ENCODE results near the gene TBC1D9B. TPM values are rescaled to one million over a fixed set of nuclear protein-coding genes. Genes with fewer than 3 reads are reported as not detected.

Gene TBC1D9B
- total RNA-seq: 142 TPM

DNA sequence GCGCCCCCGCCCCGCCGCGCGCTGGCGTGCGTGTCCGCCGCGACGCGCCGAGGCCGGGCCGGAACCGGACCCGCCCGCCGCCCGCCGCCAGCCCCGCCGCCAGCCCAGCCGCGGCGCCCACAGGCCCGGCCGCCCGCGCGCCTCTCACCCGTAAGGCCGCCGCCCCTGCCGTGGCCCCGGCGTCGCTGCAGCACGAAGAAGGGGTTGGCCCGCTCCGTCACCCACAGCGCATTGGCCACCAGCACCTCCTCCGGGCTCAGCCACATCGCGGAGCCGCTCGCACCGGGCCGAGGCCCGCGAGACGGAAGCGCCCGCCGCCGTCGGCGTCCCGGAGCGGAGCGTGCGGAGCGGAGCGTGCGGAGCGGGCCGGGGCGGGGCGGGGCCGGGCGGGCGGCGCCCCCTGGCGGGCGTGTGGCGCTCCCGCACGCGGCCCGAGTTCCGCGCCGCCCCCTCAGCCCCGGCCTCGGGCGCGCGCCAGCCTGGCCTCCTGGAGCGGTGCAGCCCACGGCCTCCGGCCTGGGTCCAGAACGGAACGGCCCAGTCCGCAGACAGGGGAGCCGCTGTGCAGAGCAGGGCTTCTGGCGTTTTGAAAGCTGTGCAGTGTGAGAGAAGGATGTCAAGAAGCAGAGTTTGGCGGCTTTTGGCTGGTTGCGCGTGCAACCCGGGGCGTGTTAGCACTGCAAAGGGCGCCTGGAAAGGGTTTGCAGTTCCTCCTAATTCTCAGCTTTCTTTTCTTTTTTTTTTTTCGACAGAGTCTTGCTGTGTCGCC is at the start of gene TBC1D9B:
TSS of gene TBC1D9B (minus strand) at position 342 of the 769 bp plus-strand sequence. CDS start at position 266, 76 bp downstream.
- DNase-seq (ENCODE audit: low spot score): peak; percentile 59

DNA sequence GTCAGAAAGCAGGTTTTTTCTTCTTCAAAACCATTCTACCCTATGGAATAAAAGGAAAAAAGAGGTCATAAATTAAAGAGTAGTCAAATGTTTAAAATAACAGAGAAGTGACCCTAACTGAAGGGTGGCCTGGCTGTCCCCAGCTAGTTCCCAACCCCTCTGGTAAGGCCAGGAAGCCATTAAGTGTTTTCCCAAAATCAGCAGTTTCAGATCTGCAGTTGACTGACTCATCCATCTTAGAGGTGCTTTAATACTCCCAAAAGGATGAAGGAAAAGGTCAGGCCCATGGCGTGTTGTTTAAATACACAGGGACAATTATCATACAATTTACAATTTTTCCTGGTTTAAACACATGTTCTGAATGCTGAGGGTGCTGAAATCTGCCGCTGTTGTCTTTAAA is 47.9 kb upstream of the TBC1D9B start:
- no peak for DNase-seq (ENCODE audit: low spot score)

DNA sequence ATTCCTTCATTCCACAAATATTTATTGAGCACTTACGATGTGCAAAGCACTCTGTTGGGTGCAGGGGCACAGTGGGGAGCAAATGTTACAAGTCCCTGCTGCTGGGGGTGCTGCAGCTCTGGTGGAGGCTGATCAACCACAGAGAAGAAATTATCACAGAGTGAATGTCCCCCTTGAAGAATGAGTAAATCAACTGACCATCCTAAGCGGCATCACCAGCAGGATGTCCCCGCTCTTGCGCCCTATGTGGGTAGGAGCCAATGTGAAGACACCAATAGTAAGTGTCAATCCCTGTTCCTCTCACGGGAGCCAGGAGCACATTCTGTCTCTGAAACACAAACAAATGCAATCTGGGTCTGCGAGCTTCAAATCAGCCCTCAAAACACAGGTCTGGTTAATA is 47.4 kb upstream of the TBC1D9B start:
- DNase-seq (ENCODE audit: low spot score): no peak

DNA sequence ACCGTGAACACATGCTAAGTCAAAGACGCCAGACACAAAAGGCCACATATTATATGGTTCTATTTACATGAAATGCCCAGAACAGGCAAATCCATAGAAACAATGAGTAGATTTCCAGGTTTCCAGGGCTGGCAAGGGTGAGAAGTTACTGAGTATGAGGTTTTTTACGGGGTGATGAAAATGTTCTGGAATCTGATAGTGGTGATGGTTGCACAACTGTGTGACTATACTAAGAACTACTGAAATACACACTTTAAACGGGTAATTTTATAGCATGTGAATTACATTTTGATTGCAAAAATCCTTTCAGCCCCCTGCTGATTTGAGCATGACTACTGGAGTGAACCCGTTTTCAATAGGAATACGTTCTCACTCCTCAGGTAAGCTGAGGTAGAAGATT is 46.7 kb upstream of the TBC1D9B start:
- DNase-seq (ENCODE audit: low spot score): no peak

DNA sequence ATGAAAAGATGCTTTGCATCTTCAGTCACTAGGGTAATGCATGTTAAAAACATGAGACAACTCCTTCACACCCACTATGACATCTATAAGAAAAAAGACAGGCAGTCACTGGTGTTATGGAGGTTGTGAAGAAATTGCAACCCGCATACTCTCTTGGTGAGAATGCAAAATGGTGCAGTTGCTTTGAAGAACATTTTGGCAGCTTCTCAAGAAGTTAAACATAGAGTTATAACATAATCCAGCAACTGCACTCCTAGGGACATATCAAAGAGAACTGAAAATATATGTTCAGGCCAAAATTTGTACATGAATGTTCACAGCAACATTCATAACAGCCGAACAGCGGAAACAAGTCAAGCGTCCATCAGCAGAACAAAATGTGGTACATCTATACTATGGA is 46.3 kb upstream of the TBC1D9B start:
- no peak for DNase-seq (ENCODE audit: low spot score)

DNA sequence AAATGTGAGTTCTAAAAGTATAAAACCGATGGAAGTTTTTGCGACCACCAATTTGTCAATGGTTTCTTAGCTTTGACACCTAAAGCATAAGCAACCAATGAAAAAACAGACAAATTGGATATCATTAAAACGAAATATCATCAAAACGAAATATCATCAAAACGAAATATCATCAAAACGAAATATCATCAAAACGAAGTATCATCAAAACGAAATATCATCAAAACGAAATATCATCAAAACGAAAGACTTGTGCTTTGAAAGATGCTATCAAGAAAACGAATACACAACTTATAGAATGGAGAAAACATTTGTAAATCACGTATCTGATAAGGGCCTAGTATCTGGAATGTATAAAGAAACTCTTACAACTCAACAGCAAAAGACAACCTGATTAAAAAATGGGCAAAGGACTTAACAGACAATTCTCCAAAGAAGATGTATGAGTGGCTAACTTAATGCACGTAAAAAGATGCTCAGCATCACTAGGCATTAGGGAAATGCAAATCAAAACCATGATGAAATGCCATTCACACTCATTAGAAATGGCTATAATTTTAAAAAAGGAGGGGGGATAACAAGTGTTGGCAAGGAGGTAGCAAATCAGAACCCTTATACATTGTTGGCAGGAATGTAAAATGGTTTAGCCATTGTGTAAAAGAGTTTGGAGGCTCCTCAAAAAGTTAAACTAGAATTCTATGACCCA is 29.4 kb upstream of the TBC1D9B start:
- no peak for DNase-seq (ENCODE audit: low spot score)

DNA sequence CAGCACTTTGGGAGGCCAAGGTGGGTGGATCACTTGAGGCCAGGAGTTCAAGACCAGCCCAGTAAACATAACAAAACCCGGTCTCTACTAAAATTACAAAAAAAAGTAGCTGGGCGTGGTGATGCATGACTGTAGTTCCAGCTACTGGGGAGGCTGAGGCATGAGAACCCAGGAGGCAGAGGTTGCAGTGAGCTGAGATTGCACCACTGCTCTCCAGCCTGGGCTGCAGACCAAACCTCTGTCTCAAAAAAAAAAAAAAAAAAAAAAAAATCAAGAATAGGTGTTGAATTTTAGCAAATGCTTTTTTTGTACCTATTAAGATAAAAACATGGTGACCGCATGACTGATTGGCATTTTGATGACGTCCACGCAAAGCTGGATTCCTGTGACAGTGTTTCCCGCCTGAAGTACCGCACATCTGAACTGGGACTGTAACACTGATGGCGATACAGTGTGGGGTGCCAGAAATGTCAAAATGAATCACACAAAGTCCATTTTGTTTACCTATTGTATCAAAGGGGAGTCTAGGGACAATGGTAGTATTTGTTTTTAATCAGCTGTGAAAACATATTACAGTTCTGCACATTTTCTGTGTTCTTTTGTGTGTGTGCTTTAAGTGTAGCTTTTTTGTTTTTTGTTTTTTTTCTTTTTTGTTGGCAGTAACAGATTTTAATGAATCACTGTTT is 23.2 kb upstream of the TBC1D9B start:
- no peak for DNase-seq (ENCODE audit: low spot score)

DNA sequence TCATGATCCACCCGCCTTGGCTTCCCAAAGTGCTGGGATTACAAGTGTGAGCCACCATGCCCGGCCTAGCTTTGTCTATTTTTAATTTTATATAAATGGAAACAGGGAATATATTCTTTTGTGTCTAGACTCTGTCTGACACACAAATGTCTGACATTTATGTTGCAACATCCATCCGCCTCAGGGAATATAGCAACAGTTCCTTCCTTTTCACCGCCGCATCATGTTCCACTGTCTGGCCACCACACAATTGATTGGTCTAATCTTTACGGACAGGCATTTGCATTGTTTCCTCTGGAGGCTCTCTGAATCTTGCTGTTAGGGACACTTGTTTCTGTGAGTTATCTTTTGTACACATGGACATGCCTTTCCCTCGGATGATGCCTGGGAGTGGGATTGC is 20.1 kb upstream of the TBC1D9B start:
- DNase-seq (ENCODE audit: low spot score): no peak

DNA sequence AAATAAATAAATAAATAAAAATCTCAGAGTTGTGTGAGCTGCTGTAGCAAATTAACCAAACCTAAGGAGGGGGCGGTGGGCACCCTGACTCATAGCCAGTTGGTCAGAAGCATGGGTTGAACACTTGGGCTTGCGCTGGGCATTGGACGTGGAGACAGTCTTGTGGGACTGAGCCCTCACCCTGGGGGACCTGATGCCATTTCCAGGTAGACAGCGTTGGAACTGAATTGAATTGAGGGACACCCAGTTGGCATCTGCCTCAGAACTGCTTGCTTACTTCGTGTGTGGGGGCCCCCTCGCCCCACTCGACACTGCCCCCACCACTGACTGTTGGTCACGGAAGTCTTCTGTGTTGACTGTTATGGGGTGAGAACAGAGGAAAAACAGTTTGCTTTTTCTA is 19.0 kb upstream of the TBC1D9B start:
- no peak for DNase-seq (ENCODE audit: low spot score)

DNA sequence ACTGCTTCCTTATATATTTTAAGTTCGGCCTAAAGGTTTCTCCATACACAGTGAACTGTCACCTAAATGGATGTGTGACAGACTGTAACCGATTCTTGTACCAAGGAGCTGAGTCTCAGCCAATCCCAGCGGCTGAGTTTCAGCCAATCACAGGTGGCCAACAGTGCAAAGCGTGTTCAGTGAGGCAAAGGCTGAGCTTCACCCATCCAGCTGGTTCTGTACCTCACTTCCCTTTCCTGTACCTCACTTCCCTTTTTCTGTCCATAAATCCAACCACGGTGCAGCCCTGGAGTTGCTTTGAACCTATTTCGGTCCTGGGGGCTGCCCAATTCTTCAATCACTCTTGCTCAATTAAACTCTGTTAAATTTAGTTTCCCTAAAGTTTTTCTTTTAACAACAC is 15.7 kb upstream of the TBC1D9B start:
- no peak for DNase-seq (ENCODE audit: low spot score)

DNA sequence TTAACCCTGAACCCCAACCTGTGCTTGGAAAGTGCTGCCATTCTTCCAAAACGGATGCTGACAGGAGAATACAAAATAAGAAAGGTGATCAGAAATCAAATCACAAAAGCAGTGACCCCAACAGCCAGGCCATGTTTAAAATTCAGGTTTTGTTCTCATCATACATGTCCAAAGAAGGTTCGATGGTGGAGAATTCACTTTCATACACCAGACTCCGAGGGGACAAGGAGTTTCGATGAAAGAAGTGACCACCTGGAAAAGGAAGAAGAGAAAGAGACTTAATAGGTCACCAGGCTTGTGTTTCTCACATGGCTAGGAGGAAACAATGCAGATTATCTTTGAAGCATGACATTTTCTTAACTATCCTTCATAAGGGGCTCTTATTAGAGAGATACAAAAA is 12.5 kb upstream of the TBC1D9B start:
- no peak for DNase-seq (ENCODE audit: low spot score)

DNA sequence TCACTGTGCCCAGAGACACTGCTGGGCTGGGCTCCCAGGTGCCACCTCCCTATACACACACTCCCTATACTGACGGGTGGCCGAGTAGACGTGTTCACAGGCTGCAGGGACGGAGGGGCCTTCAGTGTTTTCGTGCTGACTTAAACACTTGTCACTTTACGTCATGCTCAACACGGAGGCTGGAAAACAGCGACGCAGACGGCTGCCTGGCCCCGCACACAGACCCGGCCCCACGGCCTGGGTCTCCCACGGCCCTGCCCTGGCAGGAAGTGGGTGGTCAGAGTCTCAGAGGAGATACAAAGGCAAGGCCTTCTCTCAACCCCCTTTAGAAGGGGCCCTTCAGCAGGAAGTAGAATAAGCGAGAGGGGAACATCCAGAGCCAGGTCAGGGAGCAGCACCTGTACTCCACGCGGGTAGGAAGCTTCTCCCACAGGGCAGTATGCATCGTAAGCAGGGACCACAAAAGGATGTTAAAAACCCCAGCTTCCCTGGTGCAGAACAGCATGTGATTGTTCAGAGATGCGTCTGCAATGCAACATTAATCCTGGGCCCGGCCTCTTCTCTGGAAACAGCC is 11.9 kb upstream of the TBC1D9B start:
- no peak for DNase-seq (ENCODE audit: low spot score)

DNA sequence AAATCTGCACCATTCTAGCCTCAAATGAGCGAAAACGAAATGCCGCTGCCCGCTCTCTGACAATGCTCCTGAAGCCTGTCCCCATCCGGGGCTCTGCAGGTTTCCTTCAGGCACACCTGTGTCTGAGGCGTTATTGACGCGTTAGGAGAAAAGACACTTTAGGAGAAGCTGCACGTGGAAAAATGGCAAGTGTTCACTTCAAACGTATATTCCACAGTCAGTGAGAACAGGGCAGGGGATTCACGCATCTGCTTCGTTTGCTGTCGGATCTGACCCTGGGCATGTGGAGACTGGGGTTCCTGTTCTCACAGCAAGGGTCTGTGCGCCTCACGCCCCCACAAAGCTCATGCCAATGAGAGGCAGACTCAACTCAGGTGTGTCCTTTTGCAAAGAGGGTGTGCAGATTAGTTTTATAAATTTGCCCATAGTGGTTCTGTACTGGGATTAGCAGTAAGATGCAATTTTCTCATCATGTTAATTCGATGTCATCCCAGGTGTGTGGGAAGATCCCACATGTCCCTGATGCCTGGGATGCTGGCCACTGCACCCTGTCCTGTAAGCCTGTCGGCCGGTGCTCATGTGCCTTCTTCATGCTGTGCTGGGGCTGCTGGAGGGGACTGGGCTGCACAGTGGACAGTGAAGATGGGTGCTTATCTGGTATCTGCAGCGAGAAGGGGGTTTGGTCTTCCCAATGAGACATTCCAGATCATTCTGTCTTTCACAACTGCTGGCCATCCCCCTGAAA is 11.2 kb upstream of the TBC1D9B start:
- no peak for DNase-seq (ENCODE audit: low spot score)

DNA sequence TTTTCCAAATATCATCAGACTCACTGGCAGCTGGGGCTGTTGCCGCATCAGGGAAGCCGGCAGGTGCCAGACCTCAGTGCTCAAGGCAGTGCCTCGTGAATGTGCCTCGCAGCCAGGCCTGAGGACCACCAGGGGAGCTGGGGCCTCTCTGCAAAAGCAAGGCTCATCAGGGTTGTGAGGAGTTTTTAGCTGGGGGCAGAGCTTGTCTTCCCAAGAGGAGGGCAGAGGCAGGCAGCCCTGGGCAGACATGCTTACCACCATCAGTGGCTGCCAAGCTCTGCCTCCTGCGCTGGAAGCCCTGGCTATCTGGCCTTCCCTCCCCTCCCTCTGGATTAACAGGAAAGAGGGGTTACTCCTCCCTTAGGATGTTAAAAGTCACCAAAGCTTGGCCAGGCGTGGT is 8.8 kb upstream of the TBC1D9B start:
- no peak for DNase-seq (ENCODE audit: low spot score)

DNA sequence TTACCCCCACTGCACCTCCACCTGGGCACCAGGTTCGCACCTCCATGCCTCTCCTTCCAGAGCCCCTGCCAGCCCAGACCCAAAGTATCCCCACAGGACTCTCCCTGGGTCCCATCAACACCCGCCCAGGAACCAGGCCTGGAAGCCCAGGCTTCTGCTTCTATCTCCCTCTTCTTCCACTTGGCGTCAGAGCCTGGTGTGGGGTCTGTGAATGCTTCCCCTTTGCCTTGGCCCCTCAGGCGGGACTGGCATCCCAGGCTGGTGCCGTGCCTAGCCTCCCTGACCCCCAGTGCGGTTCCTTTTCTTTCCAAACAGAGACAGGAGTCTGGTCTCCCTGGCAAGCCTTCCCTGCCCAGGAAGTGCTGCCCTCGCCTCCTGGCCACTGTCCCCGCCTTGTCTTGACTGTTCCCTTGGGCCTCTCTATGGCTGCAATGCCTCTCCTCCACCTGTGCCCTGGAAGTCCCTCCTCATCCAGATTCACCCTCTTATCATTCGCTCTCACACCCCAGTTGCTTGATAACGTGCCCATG is 7.8 kb upstream of the TBC1D9B start:
- no peak for DNase-seq (ENCODE audit: low spot score)

DNA sequence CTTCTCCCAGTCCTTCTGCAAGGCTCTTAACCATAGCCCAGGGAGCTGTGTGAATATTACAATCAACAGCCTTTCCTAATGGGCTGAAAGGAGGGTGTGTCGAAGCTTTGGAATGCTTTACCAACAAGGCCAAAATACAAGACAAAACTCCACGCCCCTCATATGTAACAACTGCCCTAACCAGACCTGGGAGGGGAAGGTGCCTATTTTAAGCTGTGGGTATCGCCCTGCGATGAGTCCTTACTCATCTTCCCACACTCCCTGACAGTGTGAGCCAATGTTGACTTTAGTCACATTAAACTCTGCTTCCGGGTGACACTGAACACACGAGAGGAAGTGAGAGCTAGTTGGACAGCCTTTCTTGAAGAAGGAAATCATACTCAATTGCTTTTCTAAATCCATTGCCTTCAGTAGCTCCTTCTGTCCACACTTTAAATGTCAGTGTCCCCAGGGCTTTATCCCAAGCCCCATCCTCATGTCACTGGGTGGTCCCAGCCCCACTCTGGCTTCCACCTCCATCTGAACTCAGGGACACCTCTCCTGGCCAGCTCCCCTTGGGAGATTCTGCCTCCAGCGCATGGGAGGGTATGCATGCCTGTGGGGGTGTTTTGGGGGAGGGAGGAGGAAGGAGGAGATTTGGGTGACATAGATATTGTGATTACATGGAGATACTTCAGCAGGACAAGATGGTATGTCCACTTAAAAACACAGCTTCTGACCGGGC is 6.5 kb upstream of the TBC1D9B start:
- no peak for DNase-seq (ENCODE audit: low spot score)

DNA sequence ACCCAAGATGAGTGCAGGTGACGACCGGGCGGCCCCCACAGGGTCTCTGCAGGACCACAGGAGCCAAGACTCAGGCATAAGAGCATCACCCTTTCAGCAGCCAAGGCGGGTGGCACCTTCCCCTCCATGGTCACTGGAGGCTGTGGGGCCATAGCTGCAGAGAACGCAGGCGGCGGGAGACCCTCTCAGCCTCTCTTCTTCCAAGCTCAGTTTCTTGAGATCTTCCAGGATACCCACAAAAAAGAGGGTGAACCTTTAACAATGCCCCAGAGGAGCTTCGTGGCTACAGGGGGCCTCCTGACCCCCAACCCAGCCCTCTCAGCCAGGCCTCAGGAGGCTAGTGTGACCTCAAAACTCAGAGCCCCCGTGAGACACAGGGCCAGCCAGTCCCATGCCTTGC is 5.8 kb upstream of the TBC1D9B start:
- DNase-seq (ENCODE audit: low spot score): no peak

DNA sequence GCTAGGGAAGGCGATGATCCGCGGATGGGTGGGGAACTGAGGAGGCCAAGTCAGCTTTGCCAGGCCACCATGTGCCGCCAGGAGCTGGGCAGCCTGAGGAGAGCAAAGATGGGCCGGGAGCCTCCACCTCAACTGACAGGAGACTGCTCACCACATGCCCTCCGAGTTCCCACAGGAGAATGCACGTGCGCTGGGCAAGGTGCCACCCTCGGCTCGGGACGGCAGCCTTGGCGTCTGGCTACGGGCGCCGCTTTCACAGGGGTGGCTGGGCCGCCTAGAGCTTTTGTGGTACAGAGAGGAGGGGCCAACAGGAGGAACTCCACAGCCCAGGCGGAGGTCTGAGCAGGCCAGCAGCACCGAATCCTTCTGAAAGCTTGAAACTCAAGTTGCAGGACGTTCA is 5.3 kb upstream of the TBC1D9B start:
- no peak for DNase-seq (ENCODE audit: low spot score)

DNA sequence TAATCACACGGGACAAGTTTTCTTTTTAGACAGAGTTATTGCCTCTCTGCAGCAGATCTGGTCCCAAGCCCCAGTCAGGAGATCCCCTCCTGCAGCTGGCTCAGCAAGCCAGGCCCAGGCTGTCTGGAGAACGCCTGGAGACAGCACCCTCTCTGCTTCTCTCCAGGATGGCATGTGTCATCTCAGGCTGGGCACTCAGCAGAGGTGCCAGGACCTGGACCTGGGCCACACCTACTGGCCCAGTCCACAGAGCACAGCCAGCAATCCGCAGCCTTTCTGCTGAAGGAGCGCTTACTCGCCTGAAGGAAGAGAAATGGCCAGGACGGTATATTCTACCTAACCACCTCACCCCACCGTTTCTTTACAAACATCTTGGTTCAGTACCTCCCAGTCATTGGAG is 4.7 kb upstream of the TBC1D9B start:
- DNase-seq (ENCODE audit: low spot score): no peak

DNA sequence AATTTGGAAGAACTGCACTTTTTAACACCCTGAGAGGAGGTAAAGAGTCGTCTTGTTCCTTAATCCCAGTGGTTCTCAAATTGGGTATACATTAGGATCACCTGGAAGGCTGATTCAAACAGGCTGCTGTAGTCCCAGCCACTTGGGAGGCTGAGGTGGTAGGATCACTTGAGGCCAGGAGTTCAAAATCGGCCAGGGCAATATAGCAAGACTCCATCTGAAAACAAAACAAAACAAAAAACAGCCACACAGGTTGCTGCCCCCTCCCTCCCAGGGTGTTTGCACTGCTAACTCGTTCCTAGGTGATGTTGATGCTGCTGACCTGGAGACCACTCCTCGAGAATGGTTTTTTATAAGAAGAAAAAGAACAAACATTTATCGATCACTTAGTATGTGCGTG is 1.5 kb upstream of the TBC1D9B start:
- DNase-seq (ENCODE audit: low spot score): no peak

DNA sequence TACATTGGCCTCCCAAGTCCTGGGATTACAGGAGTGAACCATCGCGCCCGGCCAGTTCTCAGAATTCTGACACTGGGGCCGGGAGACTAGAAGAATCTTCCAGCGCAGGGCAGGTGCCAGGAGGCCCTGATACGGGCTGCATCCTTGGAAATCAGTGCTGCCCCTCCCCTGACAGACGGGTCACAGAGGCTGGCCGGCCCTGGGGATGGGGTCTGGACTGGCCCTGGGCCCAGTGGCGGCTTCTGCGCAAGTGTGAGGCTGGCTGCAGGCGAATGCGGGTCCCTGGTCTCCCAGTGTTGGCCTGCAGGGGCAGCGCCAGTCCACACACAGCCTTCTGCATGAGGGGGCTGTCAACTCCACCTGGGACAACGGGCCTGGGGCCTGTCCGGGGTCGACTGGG is 831 bp upstream of the TBC1D9B start:
- DNase-seq (ENCODE audit: low spot score): no peak

All from ureter (tissue), 1 donor.